Spleen (tissue), 11 donors: Measurements from ENCODE around the gene LMX1A. TPM values are rescaled to one million over a fixed set of nuclear protein-coding genes. Genes with fewer than 3 reads are reported as not detected.

Experiments
- DNase-seq: peaks from one replicate; pipeline ENCODE4 v3.0.0-alpha.2; 2020
- H3K27ac ChIP-seq, 8 donors: fragments of 200-600 bp; sonication (generic) in 7 of 8; 1 replicate in 4 of 8; 2 replicates in 4 of 8; pipeline versions ENCODE4 v1.5.0 to v1.8.0; 2016 to 2021; ENCODE audit warnings: inconsistent platforms in 4 of 8, mild to moderate bottlenecking in 4 of 8, moderate library complexity in 1 of 8
- H3K27me3 ChIP-seq, 7 donors: fragments of 200-600 bp; sonication (generic) in 6 of 7; replicated peaks in 1 of 7; 1 replicate in 4 of 7; 2 replicates in 3 of 7; pipeline versions ENCODE4 v1.5.0 to v1.8.0; 2016 to 2021; ENCODE audit warnings: inconsistent platforms in 3 of 7, mild to moderate bottlenecking in 1 of 7
- H3K36me3 ChIP-seq, 6 donors: fragments of 200-600 bp; sonication (generic) in 5 of 6; 1 replicate in 4 of 6; 2 replicates in 2 of 6; pipeline versions ENCODE4 v1.5.0 to v1.8.0; 2016 to 2021; ENCODE audit warnings: inconsistent platforms in 2 of 6
- H3K4me1 ChIP-seq, 6 donors: fragments of 200-600 bp; sonication (generic) in 5 of 6; 1 replicate in 3 of 6; 2 replicates in 3 of 6; pipeline versions ENCODE4 v1.5.0 to v1.8.0; 2016 to 2021; ENCODE audit warnings: inconsistent platforms in 3 of 6
- H3K4me3 ChIP-seq, 8 donors: fragments of 200-600 bp; sonication (generic) in 7 of 8; 1 replicate in 4 of 8; 2 replicates in 4 of 8; pipeline versions ENCODE4 v1.5.0 to v1.8.0; 2016 to 2021; ENCODE audit warnings: inconsistent platforms in 4 of 8, mild to moderate bottlenecking in 4 of 8, moderate library complexity in 2 of 8
- H3K9me3 ChIP-seq, 8 donors: fragments of 200-600 bp; sonication (generic) in 7 of 8; 1 replicate in 4 of 8; 2 replicates in 4 of 8; pipeline versions ENCODE4 v1.5.0 to v1.8.0; 2016 to 2021; ENCODE audit warnings: inconsistent platforms in 4 of 8
- POLR2A ChIP-seq, 3 donors: fragments of 450-650 bp; IDR thresholded peaks; one replicate each; pipeline ENCODE4 v1.5.1; 2017; ENCODE audit warnings: antibody characterized with exemption in 3 of 3, mild to moderate bottlenecking in 1 of 3
- POLR2AphosphoS5 ChIP-seq, 3 donors: sonication (generic); formaldehyde crosslinking; IDR thresholded peaks; one replicate each; pipeline ENCODE4 v1.5.1; 2017; ENCODE audit warnings: antibody characterized with exemption in 3 of 3
- WGBS, 5 donors: extraction: QIAGEN DNeasy Blood & Tissue Kit in 3 of 5; methylation state at CpG; one replicate each; pipeline versions ENCODE4 v1.1.5 to v1.1.7; 2013 to 2018; 5-methylcytosine and 5-hydroxymethylcytosine counted together
- intact Hi-C: fragments of 100-400 bp; cut with DNase I; formaldehyde crosslinking; loops from one replicate; pipeline ENCODE4 v1.15.0; 2023; ENCODE audit warnings: low total_unique reads
- polyA plus RNA-seq, 3 donors: library from polyadenylated mRNA; stranded (reverse); fragments of 200-250 nt; gene quantifications; one replicate each; pipeline ENCODE4 v1.2.1, GENCODE V29; 2013
- total RNA-seq, 7 donors: library from RNA; depleted of rRNA in 3 of 7; stranded (reverse); fragments of >200 nt in 3 of 7; fragmentation: NEBNext Ultra II Directional in 4 of 7; extraction: Animal tissue kit (Norgen Biotek cat#: 25700) in 4 of 7; gene quantifications; one replicate each; pipeline versions ENCODE4 v1.1.0 to v1.2.1, GENCODE V29; 2016 to 2021
- TF ChIP-seq, protein P1 (sequence below), 11 experiments: fragments of 200-600 bp in 7 of 11; fragments of 450-650 bp in 4 of 11; sonication (generic) in 4 of 11; IDR thresholded peaks in 8 of 11; conservative IDR thresholded peaks in 3 of 11; 1 replicate in 7 of 11; 2 replicates in 4 of 11; pipeline versions ENCODE4 v1.4.0 to v1.8.0; 2016 to 2021; ENCODE audit warnings: antibody characterized with exemption in 11 of 11, inconsistent platforms in 4 of 11, mild to moderate bottlenecking in 1 of 11
- donor health status: healthy with polysubstance abuse.
- donor health status: DM: no; HTN: no; CAD: no; lungs with moderate emphysema.
- donor health status: DM: no; HTN: no; CAD: no.
- donor health status: Bipolar disorder and iron deficiency.
- donor health status: healthy.
- donor health status: DM: no; HTN: no; CAD: no.
- donor health status: DM: yes; HTN: yes; CAD: no.

Gene LMX1A
- total and polyA plus RNA-seq, 10 donors, result not detected

DNA sequence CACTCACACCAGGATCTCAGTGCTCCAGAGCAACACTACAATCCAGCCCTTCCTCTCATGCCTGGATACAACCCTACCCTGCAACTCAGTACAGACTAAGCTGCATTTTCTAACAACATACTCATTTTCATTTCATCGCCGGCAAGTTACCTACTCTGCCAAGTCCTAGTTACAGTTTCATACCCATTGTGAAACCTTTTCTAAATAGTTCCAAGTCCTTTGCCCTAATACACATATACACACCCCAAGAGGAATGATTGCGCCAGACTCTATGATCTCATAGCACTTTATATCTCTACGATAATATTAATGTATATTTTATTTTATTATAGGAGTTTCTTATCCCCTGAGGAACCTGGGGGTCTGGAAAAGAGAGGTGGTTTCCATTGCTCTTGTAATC, 122.4 kb downstream of the LMX1A start:
- Histone ChIP-seq H3K9me3 (no peaks in the 10 kb centered on the region), H3K27me3 (peaks cover 0 to 79% (median 35%) of the 10 kb centered on the region in 7 donors), H3K27ac (no peak overlapping the region), H3K36me3 (no peaks in the 10 kb centered on the region), H3K4me1 (peaks cover 0 to 12% (median 6%) of the 10 kb centered on the region in 6 donors), H3K4me3 (no peak overlapping the region)
- 77 to 94% (median 90%) methylated on average over 4 of the region's 4 CpGs for WGBS, 5 donors
- no peak for DNase-seq
- TF ChIP-seq POLR2A (IDR thresholded peaks at IDR 0.05) (no peak), POLR2AphosphoS5 (IDR thresholded peaks at IDR 0.05) (no peak)
- TF ChIP-seq, protein P1, sequence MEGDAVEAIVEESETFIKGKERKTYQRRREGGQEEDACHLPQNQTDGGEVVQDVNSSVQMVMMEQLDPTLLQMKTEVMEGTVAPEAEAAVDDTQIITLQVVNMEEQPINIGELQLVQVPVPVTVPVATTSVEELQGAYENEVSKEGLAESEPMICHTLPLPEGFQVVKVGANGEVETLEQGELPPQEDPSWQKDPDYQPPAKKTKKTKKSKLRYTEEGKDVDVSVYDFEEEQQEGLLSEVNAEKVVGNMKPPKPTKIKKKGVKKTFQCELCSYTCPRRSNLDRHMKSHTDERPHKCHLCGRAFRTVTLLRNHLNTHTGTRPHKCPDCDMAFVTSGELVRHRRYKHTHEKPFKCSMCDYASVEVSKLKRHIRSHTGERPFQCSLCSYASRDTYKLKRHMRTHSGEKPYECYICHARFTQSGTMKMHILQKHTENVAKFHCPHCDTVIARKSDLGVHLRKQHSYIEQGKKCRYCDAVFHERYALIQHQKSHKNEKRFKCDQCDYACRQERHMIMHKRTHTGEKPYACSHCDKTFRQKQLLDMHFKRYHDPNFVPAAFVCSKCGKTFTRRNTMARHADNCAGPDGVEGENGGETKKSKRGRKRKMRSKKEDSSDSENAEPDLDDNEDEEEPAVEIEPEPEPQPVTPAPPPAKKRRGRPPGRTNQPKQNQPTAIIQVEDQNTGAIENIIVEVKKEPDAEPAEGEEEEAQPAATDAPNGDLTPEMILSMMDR (IDR thresholded peaks at IDR 0.05 in 8 of 11, conservative IDR thresholded peaks at IDR 0.05 in 3 of 11), result no peak
- intact Hi-C loops, result no loop called here

DNA sequence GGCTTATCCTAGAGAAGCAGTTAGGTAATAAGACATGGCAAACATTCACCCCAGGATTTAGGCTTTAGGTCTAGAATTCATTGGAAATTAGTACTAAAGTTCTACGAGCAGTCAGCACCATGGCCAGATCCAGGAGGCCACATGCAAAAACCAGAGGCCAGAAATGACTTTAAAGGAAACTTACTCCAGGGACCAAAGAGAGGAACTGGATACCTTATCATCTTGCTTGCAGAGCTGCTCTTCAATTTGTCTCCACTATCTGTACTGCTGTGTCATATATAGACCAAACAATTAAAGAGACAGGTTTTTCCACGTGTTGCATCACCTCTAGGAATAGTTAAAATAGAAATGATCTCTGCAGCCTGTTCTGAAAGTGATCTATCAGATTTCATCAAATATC, 127.8 kb downstream of the LMX1A start:
- H3K4me1 ChIP-seq, result no peaks in the 10 kb centered on the region
- peaks cover 0 to 30% (median 3%) of the 10 kb centered on the region in 7 donors for H3K27me3 ChIP-seq
- H3K4me3 ChIP-seq, result no peak overlapping the region
- intact Hi-C loops, result no loop called here
- DNase-seq, result no peak
- WGBS, 5 donors, result 9 to 20% (median 15%) methylated on average over 2 of the region's 2 CpGs
- no peaks in the 10 kb centered on the region for H3K36me3 ChIP-seq
- TF ChIP-seq POLR2AphosphoS5 (IDR thresholded peaks at IDR 0.05) (no peak), POLR2A (IDR thresholded peaks at IDR 0.05) (no peak)
- TF ChIP-seq, protein P1 (IDR thresholded peaks at IDR 0.05 in 8 of 11, conservative IDR thresholded peaks at IDR 0.05 in 3 of 11), result no peak
- no peaks in the 10 kb centered on the region for H3K9me3 ChIP-seq
- no peak overlapping the region for H3K27ac ChIP-seq

DNA sequence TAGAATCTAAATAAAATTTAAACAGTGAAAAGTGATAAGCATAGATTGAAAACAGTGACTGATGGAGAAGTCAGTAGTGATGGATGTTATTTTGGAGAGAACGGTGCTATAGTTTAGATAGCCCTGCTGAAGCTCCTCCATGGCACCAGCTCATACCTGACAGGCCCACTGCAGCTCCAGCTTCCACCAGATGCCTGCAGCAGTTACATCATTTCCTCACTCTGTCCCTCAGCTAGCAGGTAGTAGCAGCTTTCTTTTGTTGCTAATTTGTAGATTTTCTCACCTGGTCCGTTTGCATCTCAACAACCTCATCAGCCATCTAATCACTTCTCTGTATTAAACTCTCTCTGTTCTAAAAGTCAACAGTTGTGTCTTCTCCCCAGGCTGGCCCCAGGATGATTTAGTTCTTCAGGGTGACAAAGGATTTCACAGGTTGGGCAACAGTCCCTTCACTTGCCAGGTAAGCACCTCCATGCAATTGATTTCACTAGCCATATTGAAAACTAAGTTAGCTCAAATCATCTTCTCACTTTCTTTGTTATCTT, 128.3 kb downstream of the LMX1A start:
- Histone ChIP-seq H3K27me3 (peaks cover 0 to 25% (median 3%) of the 10 kb centered on the region in 7 donors), H3K4me3 (no peak overlapping the region), H3K4me1 (no peaks in the 10 kb centered on the region), H3K36me3 (no peaks in the 10 kb centered on the region), H3K27ac (no peak overlapping the region), H3K9me3 (no peaks in the 10 kb centered on the region)
- DNase-seq, result no peak
- WGBS, 5 donors, result 47 to 62% (median 56%) methylated on average over 2 of the region's 2 CpGs
- TF ChIP-seq POLR2AphosphoS5 (IDR thresholded peaks at IDR 0.05) (no peak), POLR2A (IDR thresholded peaks at IDR 0.05) (no peak)
- TF ChIP-seq, protein P1 (IDR thresholded peaks at IDR 0.05 in 8 of 11, conservative IDR thresholded peaks at IDR 0.05 in 3 of 11), result no peak
- intact Hi-C loops, result no loop called here

DNA sequence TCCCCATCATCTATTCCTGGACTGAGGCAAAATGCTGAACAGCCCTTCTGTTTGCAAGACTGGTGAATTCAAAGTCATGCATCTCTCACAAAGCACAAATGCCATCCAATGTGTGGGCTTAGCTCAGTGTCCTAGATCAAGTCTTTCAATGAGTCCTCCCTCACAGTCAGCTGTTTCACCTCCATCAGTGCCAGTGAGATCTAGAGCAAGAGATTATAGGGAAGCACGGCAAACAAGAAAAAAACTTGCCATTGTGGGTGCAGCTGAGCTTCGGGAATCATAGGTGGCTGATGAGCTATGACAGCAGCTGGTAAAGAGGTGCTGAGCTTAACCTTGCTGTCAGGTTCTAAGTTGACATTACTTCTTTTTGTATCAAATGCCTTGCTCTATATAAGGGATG, 130.2 kb downstream of the LMX1A start:
- Histone ChIP-seq H3K9me3 (no peaks in the 10 kb centered on the region), H3K4me1 (no peaks in the 10 kb centered on the region), H3K4me3 (no peak overlapping the region), H3K36me3 (no peaks in the 10 kb centered on the region), H3K27ac (no peak overlapping the region), H3K27me3 (peaks cover 0 to 6% (median 0%) of the 10 kb centered on the region in 7 donors)
- TF ChIP-seq POLR2A (IDR thresholded peaks at IDR 0.05) (no peak), POLR2AphosphoS5 (IDR thresholded peaks at IDR 0.05) (no peak)
- TF ChIP-seq, protein P1 (IDR thresholded peaks at IDR 0.05 in 8 of 11, conservative IDR thresholded peaks at IDR 0.05 in 3 of 11), result no peak
- WGBS, 5 donors, result 75 to 86% (median 83%) methylated on average over 2 of the region's 2 CpGs
- intact Hi-C loops, result no loop called here
- DNase-seq, result no peak
